Measurements from ENCODE around the gene EEF2K.

DNA sequence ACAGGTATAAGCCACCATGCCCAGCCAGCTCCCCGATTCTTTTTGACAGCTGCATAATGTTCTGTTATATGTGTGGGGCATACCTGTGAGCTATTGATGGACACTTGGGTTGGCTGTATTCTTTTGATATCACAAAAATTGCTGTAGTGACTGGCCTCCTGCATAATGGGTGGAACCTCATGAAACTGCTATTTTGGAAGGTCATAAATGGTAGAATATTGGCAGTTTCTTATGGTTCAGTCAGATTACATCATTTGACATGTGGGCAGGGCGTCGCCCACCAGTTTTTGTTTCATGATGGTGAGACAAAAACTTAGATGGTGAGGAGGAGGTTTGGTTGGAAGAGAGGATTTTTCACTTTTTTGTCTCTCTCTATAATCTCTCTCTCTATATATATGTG is 64.4 kb downstream of the EEF2K start:
- TF ChIP-seq, protein P1, sequence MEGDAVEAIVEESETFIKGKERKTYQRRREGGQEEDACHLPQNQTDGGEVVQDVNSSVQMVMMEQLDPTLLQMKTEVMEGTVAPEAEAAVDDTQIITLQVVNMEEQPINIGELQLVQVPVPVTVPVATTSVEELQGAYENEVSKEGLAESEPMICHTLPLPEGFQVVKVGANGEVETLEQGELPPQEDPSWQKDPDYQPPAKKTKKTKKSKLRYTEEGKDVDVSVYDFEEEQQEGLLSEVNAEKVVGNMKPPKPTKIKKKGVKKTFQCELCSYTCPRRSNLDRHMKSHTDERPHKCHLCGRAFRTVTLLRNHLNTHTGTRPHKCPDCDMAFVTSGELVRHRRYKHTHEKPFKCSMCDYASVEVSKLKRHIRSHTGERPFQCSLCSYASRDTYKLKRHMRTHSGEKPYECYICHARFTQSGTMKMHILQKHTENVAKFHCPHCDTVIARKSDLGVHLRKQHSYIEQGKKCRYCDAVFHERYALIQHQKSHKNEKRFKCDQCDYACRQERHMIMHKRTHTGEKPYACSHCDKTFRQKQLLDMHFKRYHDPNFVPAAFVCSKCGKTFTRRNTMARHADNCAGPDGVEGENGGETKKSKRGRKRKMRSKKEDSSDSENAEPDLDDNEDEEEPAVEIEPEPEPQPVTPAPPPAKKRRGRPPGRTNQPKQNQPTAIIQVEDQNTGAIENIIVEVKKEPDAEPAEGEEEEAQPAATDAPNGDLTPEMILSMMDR (IDR thresholded peaks at IDR 0.05; ENCODE audit: low read depth, low read length), result no peak
- TF ChIP-seq, protein P2, sequence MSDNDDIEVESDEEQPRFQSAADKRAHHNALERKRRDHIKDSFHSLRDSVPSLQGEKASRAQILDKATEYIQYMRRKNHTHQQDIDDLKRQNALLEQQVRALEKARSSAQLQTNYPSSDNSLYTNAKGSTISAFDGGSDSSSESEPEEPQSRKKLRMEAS (IDR thresholded peaks at IDR 0.05; ENCODE audit: low read depth, low read length), result no peak

Measured in NB4 (cell line).